NOMO-1 treated with dmso at 0.1 percent for 144 hours (cell line): ENCODE results near the gene SLC13A4.
"Not testable (repeated sequence)": the region's sequence is repeated elsewhere in the genome, so short reads cannot be mapped to it uniquely, and the experiment has no call there.

Source experiments
- DNase-seq: peaks from one replicate; lab custom pipeline; 2025; ENCODE audit not compliant: unreplicated experiment; lab: John Stamatoyannopoulos, UW

Gene SLC13A4

DNA sequence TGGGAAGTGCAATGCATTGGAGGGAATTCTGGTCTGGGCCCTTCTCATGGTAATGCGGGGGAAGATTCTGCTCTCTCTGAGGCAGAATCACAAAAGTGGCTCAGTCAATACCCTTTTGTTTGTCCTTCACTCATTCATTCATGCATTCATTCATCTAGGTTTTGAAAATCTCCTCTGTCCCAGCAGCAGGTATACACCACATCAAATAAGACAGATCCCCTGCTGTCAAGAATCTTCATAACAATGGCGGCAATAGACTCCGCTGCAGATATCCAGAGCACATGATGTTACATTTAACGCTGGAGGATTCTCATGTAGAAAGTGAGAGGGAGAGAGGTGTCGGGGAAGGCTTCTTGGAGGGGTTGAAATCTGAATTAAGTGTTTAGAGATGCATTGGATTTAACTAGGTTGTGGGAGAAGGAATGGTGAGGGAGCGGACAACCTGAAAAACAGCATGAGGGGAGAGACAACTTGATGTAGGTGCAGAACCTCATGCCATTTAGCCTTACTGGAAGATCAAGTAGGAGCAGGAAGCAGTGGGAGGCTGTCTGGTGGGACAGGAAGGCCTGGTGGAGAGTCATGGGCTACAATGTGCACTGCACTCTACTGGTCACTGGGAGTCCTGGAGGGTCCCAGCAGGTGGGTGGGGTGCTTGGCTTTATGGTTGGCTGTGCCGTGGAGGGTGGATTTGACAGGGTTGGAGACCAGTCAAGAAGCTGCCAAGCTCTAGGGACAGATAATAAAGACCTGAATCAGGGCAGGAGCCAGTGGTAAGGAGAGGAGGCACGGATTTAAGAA, 25.8 kb upstream of the SLC13A4 start:
- DNase-seq, result no peak

DNA sequence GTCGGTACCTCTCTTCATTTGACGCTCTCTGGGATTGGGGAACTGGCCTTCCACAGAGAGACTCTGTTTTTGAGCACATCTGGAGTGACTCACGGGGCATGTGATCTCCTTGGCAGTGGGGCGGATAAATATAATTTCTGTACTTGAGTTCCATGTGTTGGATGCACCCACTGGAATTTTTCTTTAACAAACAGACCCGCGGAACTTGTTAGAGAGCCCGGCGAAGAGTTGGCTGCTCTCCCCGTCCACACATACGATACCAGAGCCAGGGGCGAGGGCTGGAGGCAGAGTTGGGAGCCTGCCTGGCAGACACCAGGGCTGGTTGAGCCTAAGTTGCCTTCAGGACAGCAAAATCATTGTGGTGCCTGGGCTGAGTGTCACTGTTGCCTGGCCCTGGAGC, 20.8 kb upstream of the SLC13A4 start, which contains the start of gene FAM180A:
TSS of gene FAM180A (minus strand) at position 44 of the 400 bp plus-strand sequence. CDS start 233 bp downstream, outside the sequence.
- no peak for DNase-seq

DNA sequence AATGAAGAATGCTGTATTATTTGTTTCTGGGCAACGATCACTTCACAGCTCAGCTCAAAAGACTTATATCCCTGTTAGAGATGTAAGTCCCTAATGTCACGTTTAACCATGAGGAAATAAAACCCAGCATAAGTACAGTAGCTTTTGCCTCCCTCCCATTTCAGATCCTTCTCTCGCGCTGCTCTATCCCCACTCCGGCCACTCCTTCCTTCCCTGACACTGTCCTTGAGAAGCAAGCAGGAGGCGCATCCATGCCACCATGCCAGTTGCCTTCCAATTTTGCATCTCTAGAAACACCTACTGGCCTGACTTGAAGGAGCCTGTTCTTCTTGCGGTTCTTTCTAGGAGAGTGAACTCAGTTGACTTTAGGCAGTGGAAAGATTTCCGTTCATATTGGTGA, 19.4 kb upstream of the SLC13A4 start:
- no peak for DNase-seq

DNA sequence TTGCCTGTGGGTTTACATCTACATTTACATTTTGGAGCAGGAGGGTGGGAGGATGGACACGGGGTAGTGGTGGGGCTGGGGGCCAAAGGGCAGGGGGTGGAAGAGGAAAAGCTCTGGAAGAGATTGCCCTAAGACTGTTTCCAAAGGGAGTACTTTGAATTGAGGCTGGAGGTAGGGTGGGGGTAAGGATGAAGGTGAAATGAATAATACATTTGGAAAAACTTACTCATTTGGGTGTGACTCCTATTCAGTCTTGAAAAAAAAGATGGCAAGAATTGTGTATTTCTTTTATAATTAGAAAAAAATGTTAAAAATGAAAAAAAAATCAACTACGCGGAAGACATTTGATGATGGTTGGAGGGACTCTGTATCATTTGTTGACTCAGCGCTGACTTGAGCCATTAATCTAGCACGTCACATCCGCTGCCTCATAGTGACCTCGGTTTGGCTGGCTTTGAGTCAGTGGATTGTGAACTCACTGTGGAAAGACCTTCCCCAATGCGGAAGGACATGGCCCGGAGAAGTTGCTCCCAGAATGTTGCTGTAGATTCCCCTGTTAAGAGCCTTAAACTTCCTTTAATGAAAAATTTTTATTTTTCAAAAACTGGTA, 17.8 kb upstream of the SLC13A4 start:
- DNase-seq, result no peak

DNA sequence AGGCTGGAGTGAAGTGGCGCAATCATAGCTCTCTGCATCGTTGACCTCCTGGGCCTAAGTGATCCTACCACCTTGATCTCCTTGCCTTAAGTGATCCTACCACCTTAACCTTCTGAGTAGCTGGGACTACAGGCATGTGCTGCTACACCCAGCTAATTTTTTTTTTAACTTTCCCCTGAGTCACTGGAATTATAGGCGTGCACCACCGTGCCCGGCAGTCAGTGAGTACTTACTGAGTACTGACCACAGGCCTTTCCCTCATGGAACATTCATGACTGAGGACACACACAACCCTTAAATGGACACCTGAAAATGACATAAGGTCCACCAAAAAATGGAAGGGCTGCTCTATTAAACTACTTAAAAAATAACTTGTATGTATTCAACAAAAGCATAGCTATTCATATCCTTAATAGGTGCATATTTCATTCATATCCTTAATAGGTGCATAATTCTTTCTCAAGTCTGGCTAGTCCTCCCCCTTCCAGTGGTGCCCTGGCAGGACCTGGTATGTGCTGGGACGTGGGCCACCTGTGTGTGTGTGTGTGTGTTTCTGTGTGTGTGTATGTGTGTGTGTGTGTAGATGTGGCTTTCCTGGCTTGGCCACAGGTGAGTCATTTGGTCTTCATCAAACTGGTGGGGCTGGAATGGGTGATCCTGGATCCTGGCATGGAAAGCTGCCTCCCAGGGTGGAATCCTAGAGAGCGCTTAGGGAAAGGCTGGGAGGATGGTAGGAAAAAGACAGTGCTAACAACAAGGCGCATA, 17.1 kb upstream of the SLC13A4 start:
- DNase-seq, result no peak

DNA sequence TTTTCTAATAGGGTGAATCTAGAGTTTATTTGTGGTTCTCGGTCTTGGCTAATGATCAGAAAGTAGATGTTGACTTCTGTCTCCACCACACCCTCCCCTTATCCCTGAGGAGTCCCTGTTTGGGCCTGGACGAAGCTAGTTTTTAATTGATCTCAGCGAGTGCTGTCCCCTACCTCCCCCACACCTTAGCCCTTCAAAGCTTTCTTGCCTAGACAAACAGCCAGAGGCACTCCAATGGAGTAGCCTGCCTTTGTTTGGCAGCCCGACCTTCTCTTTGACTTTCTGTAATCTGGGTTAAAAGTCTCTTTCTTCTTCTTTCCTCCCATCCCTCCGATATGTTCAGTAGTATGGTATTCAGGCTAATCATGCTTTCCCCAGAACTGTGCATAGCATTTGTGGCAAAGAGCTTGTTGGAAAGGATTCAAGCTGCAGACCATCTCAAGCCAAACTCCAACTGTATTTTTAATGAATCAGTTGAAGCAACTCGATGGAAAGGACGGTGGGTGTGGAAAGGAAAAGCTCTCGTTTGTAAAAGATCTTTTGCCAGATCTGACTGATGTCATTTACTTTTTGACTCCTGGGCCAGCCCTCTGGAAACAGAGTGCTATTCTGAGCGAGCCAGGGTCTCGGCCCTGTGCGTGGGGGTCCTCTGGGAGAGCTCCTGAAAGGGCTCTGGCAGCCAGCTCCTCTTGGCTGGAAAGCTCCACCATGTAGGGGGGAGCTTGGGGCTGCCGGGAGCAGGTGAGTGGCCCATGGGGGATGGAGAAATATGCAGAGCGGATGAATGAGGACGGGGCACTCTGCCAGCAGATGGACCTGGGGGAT, 16.1 kb upstream of the SLC13A4 start:
- no peak for DNase-seq

DNA sequence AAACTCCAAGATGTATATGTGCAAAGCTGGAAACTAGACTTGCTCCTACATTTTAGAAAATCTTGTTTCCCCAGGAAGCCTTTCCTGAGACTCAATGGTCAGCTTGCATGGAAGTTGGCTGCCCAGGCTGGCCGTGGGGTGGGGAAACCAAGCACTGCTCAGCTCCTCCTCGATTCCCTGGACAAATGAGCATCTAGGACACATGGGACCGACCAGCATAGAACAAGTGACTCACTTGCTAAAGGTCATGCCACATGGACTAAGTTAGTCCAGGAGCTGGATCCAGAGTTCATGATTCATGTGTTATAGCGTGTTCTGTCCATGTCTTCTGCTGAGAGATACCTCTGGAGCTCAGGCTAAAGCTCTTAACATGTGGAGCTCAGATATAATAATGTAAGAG, 14.4 kb upstream of the SLC13A4 start:
- DNase-seq, result no peak

DNA sequence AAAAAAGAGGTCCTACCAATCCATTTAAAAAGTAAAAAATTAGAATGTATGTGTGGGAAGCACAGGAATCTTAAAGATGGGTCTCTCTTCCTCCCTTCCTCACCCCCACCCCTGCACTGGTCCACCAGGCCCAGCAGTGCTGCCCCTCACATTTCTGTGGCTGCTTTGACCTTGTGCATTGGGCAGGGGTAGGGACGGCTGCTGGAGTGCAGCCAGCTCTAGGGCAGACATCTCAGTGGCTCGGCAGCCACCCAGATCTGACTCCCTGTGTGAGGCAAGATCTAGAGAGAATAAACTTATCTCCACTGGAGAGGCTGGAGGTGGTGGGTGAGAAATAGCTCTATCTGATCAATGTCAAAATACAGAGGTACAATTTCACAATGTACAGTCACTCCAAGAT, 13.9 kb upstream of the SLC13A4 start:
- DNase-seq, result no peak

DNA sequence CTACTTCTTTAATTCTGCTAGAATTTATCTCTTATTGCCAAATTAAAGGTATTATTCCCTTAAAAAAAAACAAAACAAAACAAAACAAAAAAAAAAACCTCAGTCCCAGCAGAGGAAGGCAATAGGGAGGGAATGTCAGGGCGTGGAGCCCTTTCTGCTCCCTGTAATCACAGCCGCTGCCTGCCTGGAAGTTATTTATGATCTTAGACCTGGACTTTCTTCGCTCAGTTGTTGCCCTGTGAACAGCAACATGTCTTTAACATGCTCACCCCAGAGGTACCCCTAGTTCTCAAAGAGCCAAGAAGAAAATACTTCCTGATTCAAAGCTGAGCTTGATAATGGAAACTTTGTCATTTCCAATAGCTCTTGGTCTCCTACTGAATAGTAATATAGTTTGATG, 12.9 kb upstream of the SLC13A4 start:
- DNase-seq, result no peak

DNA sequence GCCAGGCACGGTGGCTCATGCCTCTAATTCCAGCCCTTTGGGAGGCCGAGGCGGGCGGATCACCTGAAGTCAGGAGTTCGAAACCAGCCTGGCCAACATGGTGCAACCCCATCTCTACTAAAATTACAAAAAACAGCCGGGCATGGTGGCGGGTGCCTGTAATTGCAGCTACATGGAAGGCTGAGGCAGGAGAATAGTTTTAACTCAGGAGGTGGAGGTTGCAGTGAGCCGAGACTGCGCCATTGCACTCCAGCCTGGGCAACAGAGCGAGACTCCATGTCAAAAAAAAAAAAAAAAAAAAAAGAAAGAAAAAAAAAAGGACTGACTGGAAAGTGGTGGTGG, 9.3 kb upstream of the SLC13A4 start:
- not testable (repeated sequence) for DNase-seq

DNA sequence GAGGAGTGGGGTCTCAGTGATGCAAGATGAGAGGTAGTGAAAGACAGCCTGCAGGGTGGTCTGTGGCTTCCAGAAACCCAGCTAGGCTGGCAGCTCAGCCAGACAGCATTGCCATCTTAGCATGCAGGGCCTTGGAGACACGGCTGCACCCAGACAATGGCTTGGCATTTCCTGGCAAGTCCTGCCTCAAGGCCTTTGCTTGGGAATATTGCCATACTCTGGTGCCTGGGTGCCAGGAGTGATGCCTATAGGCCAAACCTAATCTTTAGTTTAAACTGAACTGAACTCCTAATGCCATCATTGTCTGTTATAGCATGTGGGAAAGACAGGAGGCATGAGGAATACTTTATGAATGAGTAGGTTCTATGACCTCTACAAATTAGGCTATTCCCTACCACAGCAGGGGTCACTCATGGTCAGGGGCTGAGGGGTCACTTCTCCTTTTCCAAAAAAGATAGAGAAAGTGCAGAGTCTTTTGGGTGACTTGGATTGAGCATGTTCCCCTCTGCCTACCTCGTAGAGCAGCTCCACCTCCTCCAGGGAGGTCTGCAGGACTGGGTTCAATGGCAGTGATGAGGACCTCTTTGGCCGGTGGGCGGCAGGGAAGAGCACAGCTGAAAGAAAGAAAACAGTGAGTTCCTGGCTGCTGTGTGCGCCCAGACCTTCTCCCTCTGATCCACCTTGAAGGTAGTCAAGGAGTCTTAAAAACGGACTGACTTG, 8.8 kb upstream of the SLC13A4 start:
- no peak for DNase-seq

DNA sequence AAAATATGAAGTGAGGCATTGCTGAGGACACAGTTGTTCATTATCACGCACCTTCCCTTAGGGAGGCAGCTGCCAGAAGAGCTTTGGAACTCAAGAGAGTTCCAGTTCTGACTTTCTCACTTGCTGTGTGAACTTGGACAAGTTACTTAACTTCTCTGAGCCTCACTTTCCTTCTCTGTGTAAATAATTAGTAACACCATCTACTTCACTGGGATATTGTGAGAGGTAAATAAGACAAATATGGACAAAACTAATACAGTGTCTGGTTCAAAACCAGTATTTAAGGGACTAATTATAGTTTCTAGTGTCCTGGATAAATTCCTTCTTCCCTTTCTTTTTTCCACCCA, 6.3 kb upstream of the SLC13A4 start:
- DNase-seq, result no peak

DNA sequence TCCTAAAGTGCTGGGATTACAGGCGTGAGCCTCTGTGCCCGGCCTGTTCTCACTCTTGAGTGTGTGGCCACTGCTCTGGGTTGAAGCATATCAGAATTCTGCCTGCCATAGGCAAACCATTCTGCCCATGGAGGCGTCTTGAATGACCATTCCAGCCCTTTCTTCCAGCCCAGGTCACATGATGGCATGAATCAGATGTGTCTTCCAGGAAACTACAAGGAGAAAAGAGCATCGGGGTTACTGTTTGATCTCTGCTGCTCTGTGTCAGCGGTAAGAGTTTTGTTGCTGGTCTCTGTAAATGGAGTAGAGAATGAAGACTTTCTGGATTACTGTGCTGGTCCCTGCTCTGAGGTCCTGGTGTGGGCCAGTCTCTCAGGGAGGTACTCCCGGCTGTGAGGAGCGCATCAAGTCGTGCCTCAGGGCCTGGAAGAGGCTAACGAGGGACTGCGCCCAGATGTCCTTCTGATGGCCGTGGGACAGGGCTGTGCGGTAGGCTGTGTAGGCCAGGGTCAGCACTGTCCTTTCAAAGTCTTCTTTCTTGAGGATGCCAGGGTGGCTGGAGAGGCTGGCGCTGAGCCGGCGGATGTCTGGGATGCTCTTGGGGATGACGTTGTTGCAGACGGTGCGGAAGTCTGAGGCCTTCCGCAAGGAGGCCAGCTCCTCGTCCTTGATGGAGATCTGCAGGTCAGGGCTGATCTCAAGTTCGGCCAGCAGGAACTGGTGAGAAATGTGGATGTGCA, 5.8 kb upstream of the SLC13A4 start:
- DNase-seq, result no peak

DNA sequence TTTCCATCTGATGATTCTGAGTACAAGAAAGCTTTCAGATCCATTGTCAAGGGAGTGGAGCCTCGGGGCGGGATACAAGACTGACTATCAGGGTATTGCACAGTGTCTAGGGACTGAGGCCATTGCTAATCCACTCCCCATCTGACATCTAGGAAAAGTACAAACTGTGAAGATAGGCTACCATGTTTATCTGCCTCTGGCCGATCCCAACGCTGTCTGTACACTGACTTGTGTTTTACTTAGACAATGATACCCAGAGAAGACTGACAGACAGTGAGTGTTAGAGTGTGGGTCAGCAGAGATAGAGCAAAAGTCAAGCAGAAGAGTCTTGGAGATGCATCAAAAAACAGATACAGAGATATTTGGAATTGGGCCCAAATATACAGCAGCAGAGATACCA, 3.1 kb upstream of the SLC13A4 start:
- no peak for DNase-seq

DNA sequence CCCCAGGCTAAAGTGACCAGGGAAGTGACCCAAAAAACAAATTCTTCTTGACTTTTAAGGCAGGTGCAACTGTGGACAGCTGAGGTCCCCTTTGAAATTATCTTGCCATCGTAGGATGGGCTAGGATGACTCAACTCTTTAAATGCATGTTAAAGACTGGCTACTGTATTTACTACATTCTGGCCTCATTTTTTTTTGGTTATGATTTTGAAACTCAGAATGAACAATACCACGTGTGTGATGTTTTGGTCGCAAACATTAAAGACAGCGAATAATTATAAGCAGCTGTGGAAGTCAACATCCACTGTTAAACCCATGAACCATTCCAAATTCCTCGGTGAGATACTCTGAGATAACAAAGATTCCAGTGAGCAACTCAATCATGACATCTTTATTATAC, 1.2 kb upstream of the SLC13A4 start:
- no peak for DNase-seq

DNA sequence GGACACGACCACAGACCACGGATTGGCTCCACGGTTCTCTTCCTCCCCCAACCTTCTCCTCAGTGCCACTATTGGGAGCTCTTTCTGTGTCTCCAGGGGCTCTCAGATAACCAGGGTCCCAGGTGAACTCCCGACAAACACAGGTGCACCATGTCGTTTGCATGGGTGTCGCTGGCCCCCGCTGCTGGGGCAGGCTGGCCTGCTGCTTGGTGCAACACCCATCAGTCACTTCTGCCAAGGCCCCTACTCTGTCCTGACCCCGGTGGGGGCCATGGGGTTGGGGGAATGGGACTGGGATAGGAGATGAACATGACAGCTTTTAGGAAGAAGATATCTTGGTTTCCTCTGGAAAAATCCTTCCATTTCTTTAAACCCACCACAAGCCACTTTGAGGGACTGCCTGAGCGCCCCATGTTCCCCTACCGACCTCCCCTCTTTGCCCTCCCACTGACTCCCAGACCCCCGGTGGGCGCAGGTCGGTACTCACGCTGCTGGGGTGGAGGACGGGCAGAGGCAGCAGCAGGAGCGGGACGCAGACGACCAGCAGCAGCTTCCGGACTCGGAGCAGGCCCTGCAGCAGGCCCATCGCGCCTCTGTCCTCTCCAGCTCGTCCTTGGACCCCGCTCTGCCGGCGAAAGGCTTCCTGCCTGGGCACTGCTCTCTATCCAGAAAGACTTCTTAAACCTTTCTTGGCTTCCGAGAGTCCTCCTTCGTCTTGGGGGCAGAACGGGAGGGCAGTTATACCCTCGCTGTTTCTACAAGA, 894 bp downstream of the SLC13A4 start:
- DNase-seq, result no peak

DNA sequence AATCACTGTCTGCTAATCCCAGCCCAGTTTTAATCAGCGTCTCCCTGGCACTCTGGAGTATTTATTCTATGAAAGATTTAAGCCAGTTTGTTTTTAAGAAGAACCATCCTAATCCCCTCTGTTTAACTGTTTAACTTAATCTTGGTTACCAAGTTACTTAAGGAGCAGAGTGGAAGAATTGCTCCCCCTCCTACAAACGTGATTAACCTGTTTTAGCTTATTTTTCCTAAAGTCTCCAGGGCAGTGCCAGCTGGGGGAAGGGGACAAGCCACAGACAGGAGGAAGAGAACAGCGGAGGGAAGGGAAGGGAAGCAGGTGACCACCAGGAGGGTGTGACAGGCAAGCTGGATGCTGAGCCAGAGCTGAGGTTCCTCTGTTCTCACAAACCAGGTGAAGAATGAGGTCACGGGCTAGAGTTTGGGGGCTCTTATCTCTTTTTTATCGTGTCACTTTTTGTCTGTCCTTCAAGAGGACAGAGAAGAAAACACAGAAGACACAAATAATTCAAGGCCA, 1.7 kb downstream of the SLC13A4 start:
- no peak for DNase-seq

DNA sequence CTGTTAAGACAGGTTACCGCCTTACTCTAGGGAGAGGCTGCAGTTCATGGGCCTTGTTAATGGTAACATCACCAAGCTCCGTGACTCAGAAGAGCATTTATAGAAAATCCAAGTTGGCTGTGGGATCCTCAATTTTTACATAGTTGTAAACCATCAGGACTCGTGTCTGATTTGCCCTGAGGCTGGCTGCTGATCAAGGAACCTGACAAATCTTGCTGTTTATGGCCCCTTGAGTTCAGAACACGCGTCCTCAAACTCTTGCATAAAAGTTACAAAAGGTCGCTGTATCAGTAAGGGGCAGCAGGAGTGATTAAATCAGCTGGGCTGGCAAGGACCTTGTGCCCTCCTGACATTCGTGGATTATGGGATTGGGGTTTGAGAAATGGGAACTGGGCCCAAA, 4.6 kb downstream of the SLC13A4 start:
- no peak for DNase-seq

DNA sequence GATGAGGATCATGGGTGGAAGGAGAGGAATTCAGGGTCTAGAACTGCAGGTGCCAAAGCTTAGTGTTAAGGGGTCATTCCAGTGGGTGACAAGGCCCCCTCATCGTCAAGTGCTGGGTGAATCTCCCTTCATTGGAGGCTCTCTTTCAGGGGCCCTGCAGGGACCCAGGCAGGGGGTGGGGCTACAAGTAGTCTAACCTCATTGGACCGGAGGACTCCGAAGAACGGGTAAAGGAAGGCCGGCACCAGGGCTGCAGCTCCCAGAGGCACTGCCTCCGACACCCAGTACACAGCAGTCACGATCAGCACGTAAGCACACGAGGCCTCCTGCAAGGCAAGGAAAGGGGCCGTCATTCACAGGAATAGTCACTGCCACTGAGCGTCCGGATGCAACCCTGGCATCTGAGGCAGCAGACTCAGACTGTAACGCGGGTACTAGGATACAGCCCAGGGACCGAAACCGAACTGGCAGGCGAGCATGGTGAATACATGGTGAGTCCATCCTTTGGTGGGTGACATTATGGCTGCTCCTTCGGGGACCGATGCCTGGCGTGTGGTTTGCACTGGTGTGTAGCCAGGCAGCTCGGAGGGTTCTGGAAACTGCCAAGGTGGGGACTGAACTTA, 6.7 kb downstream of the SLC13A4 start:
- no peak for DNase-seq
